Ascending aorta (tissue), 2 donors: ENCODE results near the gene NXF1. TPM values are rescaled to one million over a fixed set of nuclear protein-coding genes. Genes with fewer than 3 reads are reported as not detected.
"Not testable (repeated sequence)": the region's sequence is repeated elsewhere in the genome, so short reads cannot be mapped to it uniquely, and the experiment has no call there.

ENCODE experiments used
- DNase-seq, 2 donors: peaks; one replicate each; pipeline ENCODE4 v3.0.0-alpha.2; 2019; ENCODE audit warnings: low spot score in 2 of 2
- H3K27ac ChIP-seq, 2 donors: fragments of 200-600 bp; sonication (generic); one replicate each; pipeline ENCODE4 v1.5.1; 2016 to 2017; ENCODE audit warnings: mild to moderate bottlenecking in 1 of 2
- H3K27me3 ChIP-seq: fragments of 200-600 bp; sonication (generic); one replicate; pipeline ENCODE4 v1.5.1; 2017
- H3K36me3 ChIP-seq, 2 donors: fragments of 200-600 bp; sonication (generic); one replicate each; pipeline ENCODE4 v1.5.1; 2016
- H3K4me1 ChIP-seq, 2 donors: fragments of 200-600 bp; sonication (generic); one replicate each; pipeline ENCODE4 v1.5.1; 2016 to 2017; ENCODE audit warnings: mild to moderate bottlenecking in 1 of 2
- H3K4me3 ChIP-seq, 2 donors: fragments of 200-600 bp; sonication (generic); one replicate each; pipeline ENCODE4 v1.5.1; 2016 to 2017; ENCODE audit warnings: mild to moderate bottlenecking in 1 of 2
- H3K9me3 ChIP-seq, 2 donors: fragments of 200-600 bp; sonication (generic); one replicate each; pipeline ENCODE4 v1.5.1; 2016
- CTCF ChIP-seq, 3 experiments: fragments of 200-600 bp in 2 of 3; fragments of 450-650 bp in 1 of 3; sonication (generic) in 2 of 3; IDR thresholded peaks; one replicate each; pipeline ENCODE4 v1.5.1; 2016 to 2019; ENCODE audit warnings: antibody characterized with exemption in 3 of 3, mild to moderate bottlenecking in 1 of 3, moderate library complexity in 1 of 3
- intact Hi-C: fragments of 100-400 bp; cut with DNase I; formaldehyde crosslinking; loops from one replicate; pipeline ENCODE4 v1.15.1; 2023
- total RNA-seq: library from RNA; depleted of rRNA; stranded (reverse); fragments of >200 nt; gene quantifications from one replicate; pipeline ENCODE4 v1.1.0, GENCODE V29; 2016

NXF1 gene
- total RNA-seq, 1 donor from 2014 or later, result 41.8 TPM

DNA sequence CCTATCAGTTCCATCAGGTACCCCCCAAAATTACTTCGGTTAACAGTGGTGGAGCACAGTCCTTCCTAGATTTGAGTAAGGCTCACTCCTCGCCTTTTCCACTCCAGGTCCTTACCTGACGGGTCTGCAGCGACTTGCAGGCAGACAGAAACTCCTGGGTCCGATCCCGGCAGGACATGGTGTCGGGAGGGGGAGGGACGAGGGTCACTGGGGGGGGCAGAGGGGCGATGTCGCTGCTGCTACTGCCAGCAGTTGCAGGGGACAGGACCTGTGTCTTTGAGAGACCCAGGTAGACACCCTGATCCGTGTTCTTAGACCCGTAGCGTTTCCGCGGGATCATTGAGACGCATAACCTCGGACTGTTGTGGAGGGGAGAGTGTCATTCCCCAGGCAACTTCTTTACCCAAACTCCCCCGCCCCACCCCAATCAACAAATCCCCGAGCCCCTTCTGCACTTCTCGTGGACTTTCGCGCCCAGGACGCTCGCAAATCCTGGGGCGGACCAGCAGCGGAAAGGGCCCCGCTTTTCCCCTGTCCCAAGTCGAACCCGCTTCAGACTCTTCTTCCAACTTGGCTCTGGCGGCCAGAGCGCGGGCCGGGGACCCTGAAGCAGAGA lies 25.8 kb upstream of the NXF1 start:
- Histone ChIP-seq H3K9me3 (no peaks in the 10 kb centered on the region), H3K27ac (peak overlapping the region; percentile 90 to 95), H3K27me3 (no peaks in the 10 kb centered on the region), H3K36me3 (peaks cover 29 to 39% of the 10 kb centered on the region in 2 donors), H3K4me3 (peak overlapping the region; percentile 74 to 77), H3K4me1 (peaks cover 0 to 31% of the 10 kb centered on the region in 2 donors)
- no peak for TF ChIP-seq CTCF (IDR thresholded peaks at IDR 0.05)
- no peak for DNase-seq
- intact Hi-C loops, result loop anchor here (1.0 to 5.0 kb wide), 4 partner anchors 8 to 219 kb away; partner anchors contain the start of genes BSCL2, EML3, GNG3 and HNRNPUL2

GRCh38 chr11:62828130-62828529 lies 22.9 kb upstream of the NXF1 start:
- H3K27me3 ChIP-seq, DNase-seq, intact Hi-C loops, H3K9me3 ChIP-seq, H3K27ac ChIP-seq, H3K4me3 ChIP-seq: not testable (repeated sequence)
- peaks cover 47 to 56% of the 10 kb centered on the region in 2 donors for H3K36me3 ChIP-seq
- peaks cover 0 to 27% of the 10 kb centered on the region in 2 donors for H3K4me1 ChIP-seq

DNA sequence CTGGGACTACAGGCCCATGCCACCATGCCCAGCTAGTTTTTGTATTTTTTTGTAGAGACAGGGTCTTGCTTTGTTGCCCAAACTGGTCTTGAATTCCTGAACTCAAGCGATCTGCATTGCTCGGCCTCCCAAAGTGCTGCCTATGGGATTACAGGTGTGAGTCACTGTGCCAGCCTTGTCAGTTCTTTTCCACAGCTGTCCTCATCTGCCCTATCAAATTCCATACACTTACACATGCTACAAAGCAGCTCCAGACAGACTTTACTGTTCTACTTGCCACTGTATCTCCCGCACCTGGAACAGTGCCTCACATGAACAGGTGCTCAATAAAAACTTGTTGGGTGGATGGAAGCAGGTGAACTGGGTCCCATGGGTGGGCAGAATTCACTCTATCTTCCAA lies 18.4 kb upstream of the NXF1 start:
- H3K4me1 ChIP-seq, result no peaks in the 10 kb centered on the region
- no peaks in the 10 kb centered on the region for H3K9me3 ChIP-seq
- TF ChIP-seq CTCF (IDR thresholded peaks at IDR 0.05), result no peak
- intact Hi-C loops, result no loop called here
- no peak for DNase-seq
- H3K27ac ChIP-seq, result no peak overlapping the region
- H3K4me3 ChIP-seq, result no peak overlapping the region
- no peaks in the 10 kb centered on the region for H3K27me3 ChIP-seq
- H3K36me3 ChIP-seq, result peaks cover 83 to 92% of the 10 kb centered on the region in 2 donors

DNA sequence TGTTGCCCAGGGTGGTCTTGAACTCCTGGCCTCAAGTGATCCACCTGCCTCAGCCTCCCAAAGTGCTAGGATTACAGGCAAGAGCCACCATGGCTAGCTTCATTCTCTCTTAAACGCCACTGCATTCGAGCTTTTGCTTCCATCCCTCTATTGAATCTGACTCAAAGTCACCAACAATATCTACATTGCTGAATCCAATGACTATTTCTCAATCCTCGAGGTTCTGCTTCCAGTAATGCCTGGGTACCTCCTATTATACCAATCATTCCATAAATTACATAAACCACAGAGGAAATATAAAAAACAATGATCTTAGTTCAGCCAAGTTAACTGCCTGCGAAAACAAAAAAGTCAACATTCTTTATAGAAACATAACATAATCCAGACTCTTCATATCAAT lies 11.9 kb upstream of the NXF1 start:
- H3K4me3 ChIP-seq, result no peak overlapping the region
- H3K9me3 ChIP-seq, result no peaks in the 10 kb centered on the region
- no peak for DNase-seq
- no peaks in the 10 kb centered on the region for H3K4me1 ChIP-seq
- no peak overlapping the region for H3K27ac ChIP-seq
- peaks cover 44 to 84% of the 10 kb centered on the region in 2 donors for H3K36me3 ChIP-seq
- TF ChIP-seq CTCF (IDR thresholded peaks at IDR 0.05), result no peak
- H3K27me3 ChIP-seq, result no peaks in the 10 kb centered on the region
- intact Hi-C loops, result no loop called here

GRCh38 chr11:62816557-62816956 lies 11.3 kb upstream of the NXF1 start:
- intact Hi-C loops, result no loop called here
- Histone ChIP-seq H3K27ac (no peak overlapping the region), H3K36me3 (peaks cover 39 to 78% of the 10 kb centered on the region in 2 donors), H3K4me1 (no peaks in the 10 kb centered on the region), H3K4me3 (no peak overlapping the region), H3K27me3 (no peaks in the 10 kb centered on the region), H3K9me3 (no peaks in the 10 kb centered on the region)
- no peak for TF ChIP-seq CTCF (IDR thresholded peaks at IDR 0.05)
- DNase-seq, result no peak

DNA sequence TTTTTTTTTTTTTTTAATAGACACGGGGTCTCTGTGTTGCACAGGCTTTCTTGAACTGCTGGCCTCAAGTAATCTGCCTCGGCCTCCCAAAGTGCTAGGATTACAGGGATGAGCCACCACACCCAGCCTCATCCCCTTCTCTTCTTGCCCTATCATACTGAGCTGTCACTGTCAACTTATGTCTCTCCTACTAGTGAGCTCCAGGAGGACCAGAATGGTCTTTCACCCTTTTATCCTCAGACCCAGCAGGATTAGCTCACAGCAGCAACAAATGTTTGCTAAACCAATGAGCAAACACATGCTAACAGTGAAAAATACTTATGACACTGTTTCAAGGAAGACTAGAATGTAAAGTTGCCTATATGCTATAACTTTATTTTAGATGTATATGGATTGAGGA lies 6.4 kb upstream of the NXF1 start:
- intact Hi-C loops, result no loop called here
- H3K4me3 ChIP-seq, result no peak overlapping the region
- TF ChIP-seq CTCF (IDR thresholded peaks at IDR 0.05), result no peak
- no peaks in the 10 kb centered on the region for H3K9me3 ChIP-seq
- peaks cover 7 to 37% of the 10 kb centered on the region in 2 donors for H3K36me3 ChIP-seq
- no peak for DNase-seq
- H3K27ac ChIP-seq, result no peak overlapping the region
- H3K4me1 ChIP-seq, result no peaks in the 10 kb centered on the region
- no peaks in the 10 kb centered on the region for H3K27me3 ChIP-seq
